CD14-positive monocyte (primary cell): ENCODE results near the gene TMEM115. TPM values are rescaled to one million over a fixed set of nuclear protein-coding genes. Genes with fewer than 3 reads are reported as not detected.
A peak's percentile ranks its signal among the peaks of the same experiment; 100 is the strongest.

ENCODE experiments used
- DNase-seq, 3 donors: peaks; one replicate each; pipeline ENCODE4 v3.0.0-alpha.2; 2011 to 2022
- H2AFZ ChIP-seq: 2 replicates; pipeline ENCODE4 v1.6.0; 2012; ENCODE audit warnings: mild to moderate bottlenecking, low read depth, low read length, inconsistent platforms; ENCODE audit not compliant: insufficient read depth, poor library complexity, severe bottlenecking
- H3K27ac ChIP-seq, 2 donors: 1 replicate in 1 of 2; 2 replicates in 1 of 2; pipeline ENCODE4 v1.5.1; 2012 to 2013; ENCODE audit warnings: low read length in 2 of 2, control low read depth in 1 of 2, inconsistent platforms in 1 of 2, low read depth in 1 of 2, mild to moderate bottlenecking in 1 of 2
- H3K27me3 ChIP-seq, 2 donors: one replicate each; pipeline versions ENCODE4 v1.6.0 to v1.6.1; 2011 to 2013; ENCODE audit warnings: low read length in 2 of 2; ENCODE audit not compliant: control insufficient read depth in 2 of 2, insufficient read depth in 2 of 2
- H3K36me3 ChIP-seq, 2 donors: replicated peaks in 1 of 2; 1 replicate in 1 of 2; 2 replicates in 1 of 2; pipeline versions ENCODE4 v1.5.1 to v1.6.1; 2012 to 2013; ENCODE audit warnings: low read length in 2 of 2, control low read depth in 1 of 2, inconsistent platforms in 1 of 2, mild to moderate bottlenecking in 1 of 2; ENCODE audit not compliant: insufficient read depth in 2 of 2, control insufficient read depth in 1 of 2
- H3K4me1 ChIP-seq, 2 donors: 1 replicate in 1 of 2; 2 replicates in 1 of 2; pipeline versions ENCODE4 v1.5.1 to v1.6.1; 2012 to 2013; ENCODE audit warnings: low read length in 2 of 2, control low read depth in 1 of 2, inconsistent platforms in 1 of 2, mild to moderate bottlenecking in 1 of 2, moderate library complexity in 1 of 2; ENCODE audit not compliant: insufficient read depth in 2 of 2, control insufficient read depth in 1 of 2
- H3K4me2 ChIP-seq: replicated peaks from 2 replicates; pipeline ENCODE3; 2012; ENCODE audit warnings: low read length, moderate library complexity, mild to moderate bottlenecking; ENCODE audit not compliant: poor library complexity, severe bottlenecking; ENCODE audit errors: extremely low read depth
- H3K4me3 ChIP-seq, 3 experiments: fragments of 200-600 bp in 1 of 3; sonication (generic) in 1 of 3; replicated peaks in 1 of 3; 1 replicate in 2 of 3; 2 replicates in 1 of 3; pipeline ENCODE4 v1.5.1; 2011 to 2013; ENCODE audit warnings: low read length in 3 of 3, mild to moderate bottlenecking in 3 of 3, control low read depth in 2 of 3, low read depth in 2 of 3, inconsistent platforms in 1 of 3, moderate library complexity in 1 of 3
- H3K79me2 ChIP-seq: 2 replicates; pipeline ENCODE4 v1.6.0; 2012; ENCODE audit warnings: mild to moderate bottlenecking, control low read depth, inconsistent platforms, low read length, moderate library complexity; ENCODE audit not compliant: insufficient read depth
- H3K9ac ChIP-seq: 2 replicates; pipeline ENCODE4 v1.6.0; 2017; ENCODE audit warnings: low read length, mild to moderate bottlenecking; ENCODE audit not compliant: insufficient read depth, poor library complexity, severe bottlenecking
- H3K9me3 ChIP-seq, 2 donors: replicated peaks in 1 of 2; 1 replicate in 1 of 2; 2 replicates in 1 of 2; pipeline versions ENCODE4 v1.5.1 to v1.6.1; 2012 to 2013; ENCODE audit warnings: low read length in 2 of 2, control low read depth in 1 of 2; ENCODE audit not compliant: control insufficient read depth in 1 of 2, insufficient read depth in 1 of 2
- H4K20me1 ChIP-seq: 2 replicates; pipeline ENCODE4 v1.6.0; 2012; ENCODE audit warnings: mild to moderate bottlenecking, low read length, control low read depth, moderate library complexity; ENCODE audit not compliant: insufficient read depth
- H3K27ac Mint-ChIP-seq, 7 donors: one replicate each; pipeline ENCODE4 v1.8.0; 2020; ENCODE audit warnings: mild to moderate bottlenecking in 7 of 7, mixed read lengths in 7 of 7, moderate library complexity in 6 of 7, inconsistent platforms in 2 of 7
- H3K27me3 Mint-ChIP-seq, 3 donors: one replicate each; pipeline ENCODE4 v1.8.0; 2021 to 2022; ENCODE audit warnings: low read depth in 3 of 3, mild to moderate bottlenecking in 3 of 3, mixed read lengths in 3 of 3, moderate library complexity in 3 of 3, inconsistent platforms in 1 of 3
- H3K36me3 Mint-ChIP-seq, 2 donors: one replicate each; pipeline ENCODE4 v1.8.0; 2020; ENCODE audit warnings: mixed read lengths in 2 of 2, inconsistent platforms in 1 of 2, mild to moderate bottlenecking in 1 of 2
- H3K4me1 Mint-ChIP-seq: one replicate; pipeline ENCODE4 v1.8.0; 2020; ENCODE audit warnings: mild to moderate bottlenecking, mixed read lengths
- H3K4me3 Mint-ChIP-seq, 2 donors: one replicate each; pipeline ENCODE4 v1.8.0; 2020; ENCODE audit warnings: mild to moderate bottlenecking in 2 of 2, mixed read lengths in 2 of 2, moderate library complexity in 1 of 2
- H3K9me3 Mint-ChIP-seq, 7 donors: one replicate each; pipeline ENCODE4 v1.8.0; 2020 to 2022; ENCODE audit warnings: mixed read lengths in 7 of 7, mild to moderate bottlenecking in 6 of 7, moderate library complexity in 6 of 7, inconsistent platforms in 2 of 7
- CTCF ChIP-seq: fragments of 200-600 bp; IDR thresholded peaks from one replicate; pipeline ENCODE4 v1.8.0; 2022; ENCODE audit warnings: antibody characterized with exemption, mild to moderate bottlenecking
- WGBS: methylation state at CpG from one replicate; pipeline ENCODE4 v1.1.5; 2013; ENCODE audit warnings: missing lambda C conversion rate; ENCODE audit not compliant: insufficient coverage; 5-methylcytosine and 5-hydroxymethylcytosine counted together
- intact Hi-C, 2 donors: fragments of 100-400 bp; cut with micrococcal nuclease; formaldehyde crosslinking; loops; one replicate each; pipeline versions ENCODE4 v1.15.0 to v1.15.1; 2023
- polyA plus RNA-seq, 3 donors: library from polyadenylated mRNA; depleted of rRNA in 1 of 3; unstranded in 2 of 3; stranded (reverse) in 1 of 3; fragments of 300-500 nt in 2 of 3; fragments of >200 nt in 1 of 3; fragmentation: Illumina TruSeq in 2 of 3; gene quantifications; 1 replicate in 2 of 3; 2 replicates in 1 of 3; pipeline ENCODE4 v1.2.3, GENCODE V29; 2012 to 2021

The TMEM115 gene
- polyA plus RNA-seq, 3 donors, result 14.5 to 36.2 (median 32.9) TPM

DNA sequence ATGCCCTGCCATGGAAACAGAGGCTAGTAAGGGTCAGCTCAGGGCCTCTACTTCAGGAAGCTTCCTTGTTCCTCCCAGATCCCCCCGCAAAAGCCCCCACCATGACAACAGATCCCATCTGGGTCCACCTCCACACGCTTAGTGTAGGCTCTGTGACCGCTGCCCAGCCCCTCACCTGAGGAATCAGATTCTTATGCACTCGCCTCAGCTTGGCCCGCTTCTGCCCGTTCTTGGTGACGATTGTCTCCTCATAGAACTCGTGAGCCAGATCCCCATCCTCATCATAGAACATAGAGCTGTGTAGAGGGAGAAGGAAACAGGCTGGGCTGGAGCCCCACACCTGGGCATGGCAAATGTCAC is 33.2 kb downstream of the TMEM115 start:
- peaks cover 20 to 26% of the 10 kb centered on the region in 2 donors for H3K36me3 ChIP-seq
- no peaks in the 10 kb centered on the region for H3K27me3 ChIP-seq
- Mint-ChIP-seq H3K36me3 (peaks cover 22 to 42% of the 10 kb centered on the region in 2 donors), H3K4me3 (no peak overlapping the region), H3K27me3 (peaks cover 0 to 1% (median 0%) of the 10 kb centered on the region in 3 donors), H3K9me3 (no peaks in the 10 kb centered on the region), H3K27ac (peak overlapping the region in 6 of 7 donors; percentile 29 to 82 (median 68)), H3K4me1 (peaks cover 60% of the 10 kb centered on the region)
- intact Hi-C loops, result no loop called here
- no peak overlapping the region for H3K4me2 ChIP-seq
- peaks cover 35% of the 10 kb centered on the region for H3K79me2 ChIP-seq
- H3K4me3 ChIP-seq, result no peak overlapping the region
- 89% methylated on average over 3 of the region's 8 CpGs for WGBS
- no peaks in the 10 kb centered on the region for H3K9me3 ChIP-seq
- H3K4me1 ChIP-seq, result peaks cover 63 to 76% of the 10 kb centered on the region in 2 donors
- H3K9ac ChIP-seq, result no peak overlapping the region
- peak overlapping the region; percentile 26 to 56 for H3K27ac ChIP-seq
- no peak for TF ChIP-seq CTCF
- peaks cover 39% of the 10 kb centered on the region for H4K20me1 ChIP-seq
- no peak for DNase-seq
- no peak overlapping the region for H2AFZ ChIP-seq

DNA sequence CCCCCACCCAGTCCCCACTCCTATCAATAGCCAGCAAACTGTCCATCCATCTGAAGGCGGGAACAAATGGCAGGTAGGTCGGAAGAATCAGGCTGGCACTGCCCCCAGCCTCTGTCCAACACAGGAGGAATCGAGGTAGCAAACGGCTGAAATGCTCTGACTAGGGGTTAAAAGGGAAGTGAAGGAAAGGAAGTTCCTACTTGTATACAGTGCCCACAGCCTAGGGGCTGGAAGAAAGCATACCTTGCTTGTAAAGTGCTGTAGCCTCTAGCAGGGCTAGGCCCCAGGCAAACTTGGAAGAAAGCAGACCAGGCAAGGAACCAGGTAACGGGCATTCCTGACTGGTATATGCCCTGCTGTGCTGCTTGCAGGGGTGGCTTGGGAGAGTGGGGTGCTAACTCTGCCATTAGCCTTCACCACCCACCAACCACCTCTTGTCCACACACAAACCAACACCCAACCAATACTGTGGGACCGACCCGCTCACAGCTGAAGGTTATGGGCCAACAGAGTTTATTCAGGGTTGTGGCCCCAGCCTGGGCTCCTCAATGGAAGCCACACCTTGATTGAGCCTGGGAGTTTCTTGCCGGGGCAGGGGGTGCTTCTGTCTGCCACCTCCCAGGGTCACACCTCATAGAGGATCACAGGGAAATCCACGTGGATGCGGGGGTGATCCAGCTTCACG is 33.7 kb downstream of the TMEM115 start:
- H3K27ac ChIP-seq, result peak overlapping the region; percentile 26 to 56
- H3K27me3 ChIP-seq, result no peaks in the 10 kb centered on the region
- H3K4me1 Mint-ChIP-seq, result peaks cover 61% of the 10 kb centered on the region
- H3K4me3 ChIP-seq, result no peak overlapping the region
- peaks cover 14 to 21% of the 10 kb centered on the region in 2 donors for H3K36me3 ChIP-seq
- DNase-seq, result no peak
- H3K4me2 ChIP-seq, result peak overlapping the region; percentile 18
- 86% methylated on average over 7 of the region's 11 CpGs for WGBS
- H3K9me3 ChIP-seq, result no peaks in the 10 kb centered on the region
- H3K36me3 Mint-ChIP-seq, result peaks cover 17 to 36% of the 10 kb centered on the region in 2 donors
- intact Hi-C loops, result loop anchor here in 1 of 2 donors (2.0 kb wide), 1 partner anchor 33 kb away; the partner anchor contains the start of gene IFRD2
- TF ChIP-seq CTCF, result no peak
- peak overlapping the region; percentile 7 to 85 (median 76) for H3K27ac Mint-ChIP-seq
- no peak overlapping the region for H3K4me3 Mint-ChIP-seq
- peaks cover 0 to 1% (median 1%) of the 10 kb centered on the region in 3 donors for H3K27me3 Mint-ChIP-seq
- H3K9ac ChIP-seq, result no peak overlapping the region
- H3K79me2 ChIP-seq, result peaks cover 29% of the 10 kb centered on the region
- H2AFZ ChIP-seq, result no peak overlapping the region
- no peaks in the 10 kb centered on the region for H3K9me3 Mint-ChIP-seq
- peaks cover 34% of the 10 kb centered on the region for H4K20me1 ChIP-seq
- peaks cover 64 to 79% of the 10 kb centered on the region in 2 donors for H3K4me1 ChIP-seq
